OCI-M2 (cell line): Measurements from ENCODE around the gene PTS.

Source experiments
- DNase-seq: peaks from one replicate; lab custom pipeline; 2025; ENCODE audit not compliant: unreplicated experiment; lab: John Stamatoyannopoulos, UW

PTS gene

GRCh38 chr11:112221274-112221835 lies 4.9 kb upstream of the PTS start:
- DNase-seq = no peak

- DNase-seq = no peak
These were observed 3.9 kb upstream of the PTS start for GRCh38 chr11:112222303-112222702.

- DNase-seq = no peak
These were observed 3.1 kb upstream of the PTS start for GRCh38 chr11:112223121-112223520.

- no peak for DNase-seq
These were observed 2.3 kb upstream of the PTS start for GRCh38 chr11:112223754-112224532.

GRCh38 chr11:112225753-112226061 lies 521 bp upstream of the PTS start:
- no peak for DNase-seq

GRCh38 chr11:112226831-112227401 lies 688 bp downstream of the PTS start:
- no peak for DNase-seq

- DNase-seq = no peak
These were observed 1.2 kb downstream of the PTS start for GRCh38 chr11:112227471-112227870.

GRCh38 chr11:112228706-112229105 lies 2.5 kb downstream of the PTS start:
- no peak for DNase-seq

GRCh38 chr11:112229159-112229558 lies 2.9 kb downstream of the PTS start:
- DNase-seq = no peak

GRCh38 chr11:112229746-112230433 lies 3.7 kb downstream of the PTS start:
- DNase-seq = no peak

- DNase-seq = no peak
These were observed 5.7 kb downstream of the PTS start for GRCh38 chr11:112231952-112232351.

- DNase-seq = no peak
These were observed 9.6 kb downstream of the PTS start for GRCh38 chr11:112235750-112236390.

GRCh38 chr11:112237451-112237850 lies 11.2 kb downstream of the PTS start:
- no peak for DNase-seq

- DNase-seq = no peak
These were observed 11.8 kb downstream of the PTS start for GRCh38 chr11:112238041-112238440.

- no peak for DNase-seq
These were observed 15.3 kb downstream of the PTS start for GRCh38 chr11:112241486-112241885.

GRCh38 chr11:112247201-112247600 lies 21.0 kb downstream of the PTS start:
- no peak for DNase-seq

GRCh38 chr11:112248201-112248600 lies 22.0 kb downstream of the PTS start:
- DNase-seq = no peak

GRCh38 chr11:112249871-112250610 lies 23.8 kb downstream of the PTS start:
- DNase-seq = no peak

GRCh38 chr11:112253605-112254242 lies 27.5 kb downstream of the PTS start:
- DNase-seq = no peak

GRCh38 chr11:112255067-112255720 lies 29.0 kb downstream of the PTS start:
- DNase-seq = no peak
